RWPE1 (cell line): ENCODE measurements around the gene TSEN54.

Experiments used
- CTCF ChIA-PET: fragments of 350-600 bp; sonication (Branson Sonifier 250); formaldehyde crosslinking; extraction: SDS; loops from one replicate; lab custom pipeline; 2021; lab: Yijun Ruan, JAX
- POLR2A ChIA-PET: fragments of 400-600 bp; formaldehyde crosslinking; extraction: SDS; loops from one replicate; lab custom pipeline; 2020; ENCODE audit warnings: antibody characterized with exemption; ENCODE audit not compliant: low non-redundant PET; lab: Yijun Ruan, JAX
- DNase-seq: peaks from one replicate; pipeline ENCODE4 v3.0.0; 2012; ENCODE audit warnings: low spot score
- H3K27ac ChIP-seq: fragments of 450-650 bp; 2 replicates; pipeline ENCODE4 v1.5.1; 2017
- TF ChIP-seq, protein P1 (sequence below): fragments of 450-650 bp; conservative IDR thresholded peaks from 2 replicates; pipeline ENCODE4 v1.5.1; 2017; ENCODE audit warnings: low read depth, mild to moderate bottlenecking

The TSEN54 gene

DNA sequence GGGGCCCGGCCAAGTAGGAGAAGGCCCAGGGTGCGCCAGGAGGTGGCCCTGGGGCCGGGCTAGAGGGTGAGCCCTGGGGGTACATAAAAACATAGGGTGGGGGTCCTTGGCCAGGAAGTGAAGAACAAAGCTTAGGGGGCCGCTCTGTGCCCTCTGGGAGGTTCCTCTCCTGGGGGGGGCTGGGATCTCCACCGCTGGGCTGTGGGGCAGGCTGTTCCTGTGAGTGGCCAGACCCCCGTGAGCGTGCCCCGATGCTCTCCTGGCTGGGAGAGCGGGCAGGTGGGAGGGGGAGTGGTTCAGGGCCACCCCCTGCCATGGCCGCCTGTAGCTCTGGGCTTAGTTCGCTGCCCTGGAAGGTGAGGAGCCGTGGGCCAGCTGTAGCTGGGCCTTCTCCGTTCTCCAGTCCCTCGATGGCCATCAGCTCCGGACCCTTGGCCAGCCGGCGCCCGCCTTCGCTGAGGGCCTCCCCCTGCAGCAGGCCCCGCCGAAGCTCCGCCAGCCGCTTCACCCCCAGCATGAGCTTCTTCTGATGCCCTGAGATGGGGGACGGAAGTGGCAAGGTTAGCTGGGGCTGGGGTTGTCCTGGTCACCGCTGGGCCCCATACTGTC, 13.5 kb upstream of the TSEN54 start:
- no peak for DNase-seq
- peak overlapping the region; percentile 10; the same call in 1 of the 2 replicates for H3K27ac ChIP-seq
- ChIA-PET POLR2A (interaction anchor here (0.5 to 0.6 kb wide), 2 partner anchors 22 to 109 kb away, joined by 3 to 4 read pairs; no protein-coding TSS in a partner anchor), CTCF (interaction anchor here (0.5 to 2.8 kb wide), 5 partner anchors 11 to 151 kb away, joined by 3 to 13 read pairs (median 4); no protein-coding TSS in a partner anchor)
- TF ChIP-seq, protein P1, sequence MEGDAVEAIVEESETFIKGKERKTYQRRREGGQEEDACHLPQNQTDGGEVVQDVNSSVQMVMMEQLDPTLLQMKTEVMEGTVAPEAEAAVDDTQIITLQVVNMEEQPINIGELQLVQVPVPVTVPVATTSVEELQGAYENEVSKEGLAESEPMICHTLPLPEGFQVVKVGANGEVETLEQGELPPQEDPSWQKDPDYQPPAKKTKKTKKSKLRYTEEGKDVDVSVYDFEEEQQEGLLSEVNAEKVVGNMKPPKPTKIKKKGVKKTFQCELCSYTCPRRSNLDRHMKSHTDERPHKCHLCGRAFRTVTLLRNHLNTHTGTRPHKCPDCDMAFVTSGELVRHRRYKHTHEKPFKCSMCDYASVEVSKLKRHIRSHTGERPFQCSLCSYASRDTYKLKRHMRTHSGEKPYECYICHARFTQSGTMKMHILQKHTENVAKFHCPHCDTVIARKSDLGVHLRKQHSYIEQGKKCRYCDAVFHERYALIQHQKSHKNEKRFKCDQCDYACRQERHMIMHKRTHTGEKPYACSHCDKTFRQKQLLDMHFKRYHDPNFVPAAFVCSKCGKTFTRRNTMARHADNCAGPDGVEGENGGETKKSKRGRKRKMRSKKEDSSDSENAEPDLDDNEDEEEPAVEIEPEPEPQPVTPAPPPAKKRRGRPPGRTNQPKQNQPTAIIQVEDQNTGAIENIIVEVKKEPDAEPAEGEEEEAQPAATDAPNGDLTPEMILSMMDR: no peak

DNA sequence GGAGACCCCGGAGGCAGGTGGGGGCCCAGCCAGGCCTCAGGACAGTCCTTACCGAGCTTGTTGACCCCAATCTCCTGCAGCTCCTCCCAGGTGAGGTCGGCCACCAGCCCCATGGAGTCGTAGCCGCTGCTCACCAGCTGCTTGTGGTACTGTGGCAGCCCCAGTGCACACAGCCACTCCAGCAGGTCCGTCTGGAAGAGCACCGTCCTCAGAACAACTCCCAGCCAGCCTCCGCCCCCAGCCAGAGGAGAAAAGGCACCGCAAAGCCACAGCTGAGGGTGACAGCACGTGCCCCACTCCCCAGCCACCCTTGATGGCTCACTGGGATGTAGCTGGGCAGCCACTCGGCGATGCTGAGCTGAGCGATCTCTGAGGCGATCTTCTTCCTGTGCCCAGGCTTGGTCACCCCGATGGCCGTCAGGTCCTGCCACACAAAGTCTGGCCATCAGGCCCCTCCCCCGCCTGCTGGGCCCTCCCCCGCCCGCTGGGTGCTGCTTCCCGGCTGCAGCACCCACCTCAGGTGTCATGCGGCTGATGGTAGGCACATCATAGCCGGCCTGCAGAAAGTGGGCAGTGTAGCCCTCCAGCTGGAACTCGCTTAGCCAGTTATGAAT, 12.9 kb upstream of the TSEN54 start:
- CTCF ChIA-PET: interaction anchor here (0.5 to 2.8 kb wide), 4 partner anchors 10 to 151 kb away, joined by 3 to 13 read pairs (median 4); no protein-coding TSS in a partner anchor
- POLR2A ChIA-PET: no interaction called here
- TF ChIP-seq, protein P1: no peak
- DNase-seq: no peak
- peak overlapping the region; percentile 10; the same call in 1 of the 2 replicates for H3K27ac ChIP-seq

DNA sequence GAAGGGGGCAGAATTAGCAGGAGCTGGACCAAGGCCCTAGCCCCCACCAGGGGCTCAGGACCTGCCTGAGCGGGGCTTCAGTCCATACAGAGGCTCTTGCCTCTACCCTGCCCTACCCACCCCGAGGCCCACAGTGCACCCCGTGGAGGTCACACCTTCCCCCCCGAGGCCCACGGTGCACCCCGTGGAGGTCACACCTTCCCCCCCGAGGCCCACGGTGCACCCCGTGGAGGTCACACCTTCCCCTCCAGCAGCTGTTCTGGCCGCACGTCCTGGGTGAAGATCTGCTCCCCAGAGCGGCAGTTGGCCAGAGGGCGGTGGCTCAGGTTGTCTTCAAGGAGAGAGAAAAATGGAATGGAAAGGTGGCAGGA, 12.4 kb upstream of the TSEN54 start:
- TF ChIP-seq, protein P1: no peak
- peak overlapping the region; percentile 10; the same call in 1 of the 2 replicates for H3K27ac ChIP-seq
- POLR2A ChIA-PET: no interaction called here
- CTCF ChIA-PET: interaction anchor here (0.6 to 2.8 kb wide), 2 partner anchors 10 to 46 kb away, joined by 3 to 13 read pairs; no protein-coding TSS in a partner anchor
- no peak for DNase-seq

DNA sequence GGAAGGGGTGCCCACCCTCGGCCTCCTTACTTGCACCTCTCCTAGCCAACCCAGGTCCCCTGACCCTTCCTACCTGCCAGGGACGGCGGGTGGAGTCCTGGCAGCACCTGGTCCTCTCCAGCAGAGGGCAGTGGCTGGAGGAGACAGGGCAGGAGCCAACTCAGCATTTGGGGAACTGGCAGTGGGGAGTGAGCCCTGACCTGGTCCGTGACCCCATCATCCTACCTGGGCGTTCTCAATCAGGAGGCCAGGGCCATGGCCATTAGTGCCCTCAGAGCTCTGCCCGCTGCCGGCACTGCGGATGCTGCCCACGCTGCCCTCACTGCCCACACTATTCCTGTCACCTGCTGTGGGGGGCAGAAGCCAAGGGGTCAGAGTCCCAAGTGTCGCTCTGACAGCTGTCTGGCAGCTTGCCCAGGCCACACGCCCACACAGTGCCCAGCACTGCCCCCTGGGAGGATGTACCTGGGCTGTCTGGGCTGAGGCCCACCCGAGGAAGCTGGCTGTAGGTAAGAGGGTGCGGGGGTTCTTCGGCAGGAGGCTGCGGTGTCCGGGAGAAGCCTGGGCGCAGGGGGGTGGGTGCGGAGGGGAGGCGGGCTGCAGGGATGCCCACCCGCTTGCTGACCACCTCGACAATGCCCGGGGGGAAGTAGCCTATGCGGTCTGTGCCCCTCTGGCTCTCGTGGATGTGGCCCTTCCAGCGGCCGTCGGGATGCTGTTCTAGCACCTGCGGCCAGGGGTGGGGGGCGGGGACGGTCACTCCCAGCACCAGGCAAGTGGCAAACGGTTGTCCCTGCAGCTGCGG, 11.8 kb upstream of the TSEN54 start:
- POLR2A ChIA-PET: no interaction called here
- H3K27ac ChIP-seq: peak overlapping the region; percentile 9; the same call in 1 of the 2 replicates
- CTCF ChIA-PET: interaction anchor here (0.6 to 2.8 kb wide), 6 partner anchors 9 to 480 kb away, joined by 3 to 13 read pairs (median 3); no protein-coding TSS in a partner anchor

DNA sequence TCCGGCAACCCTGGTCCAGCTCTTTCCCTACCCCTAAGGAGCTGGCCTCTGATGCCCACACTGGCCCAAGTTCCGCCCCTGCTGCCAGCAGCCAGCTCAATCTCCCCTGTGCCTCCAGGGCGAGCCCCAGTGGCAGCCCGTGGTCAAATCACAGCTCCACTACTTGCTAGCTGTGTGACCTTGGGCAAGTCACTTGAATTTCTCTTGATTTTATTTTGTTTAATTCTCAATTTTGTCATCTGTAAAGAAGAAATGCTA, 11.2 kb upstream of the TSEN54 start:
- no peak for DNase-seq
- H3K27ac ChIP-seq: peak overlapping the region; percentile 9
- ChIA-PET POLR2A (no interaction called here), CTCF (interaction anchor here (0.6 to 2.8 kb wide), 5 partner anchors 9 to 479 kb away, joined by 3 to 13 read pairs (median 3); no protein-coding TSS in a partner anchor)
- TF ChIP-seq, protein P1: no peak

More for the DNA sequence above, 11.8 kb upstream of the TSEN54 start:
- peak; percentile 52 for DNase-seq
- TF ChIP-seq, protein P1: peak; percentile 73

DNA sequence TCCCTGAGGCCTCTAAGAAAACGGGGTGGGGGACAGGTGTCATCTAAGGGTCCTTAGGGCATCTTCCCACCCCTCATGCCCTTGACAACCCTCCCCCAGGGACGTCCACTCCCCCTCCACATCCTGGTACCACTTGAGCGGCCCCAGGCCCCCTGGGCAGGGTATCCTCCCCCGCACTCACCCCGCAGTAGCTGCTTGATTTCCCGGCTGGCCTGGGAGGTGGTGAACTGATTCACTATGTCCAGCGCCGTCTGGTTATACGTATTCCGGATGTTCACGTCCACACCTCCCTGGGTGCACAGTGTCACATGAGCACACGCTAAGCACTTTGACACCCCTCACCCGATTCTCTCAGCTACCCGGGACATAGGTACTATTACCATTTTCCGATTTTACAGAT, 10.7 kb upstream of the TSEN54 start:
- TF ChIP-seq, protein P1: no peak
- ChIA-PET CTCF (interaction anchor here (0.6 kb wide), 1 partner anchor 127 kb away, joined by 4 read pairs; no protein-coding TSS in a partner anchor), POLR2A (no interaction called here)
- DNase-seq: no peak
- peak overlapping the region; percentile 9 for H3K27ac ChIP-seq
